K562 (cell line): ENCODE results near the gene KCNK16. TPM values are rescaled to one million over a fixed set of nuclear protein-coding genes. Genes with fewer than 3 reads are reported as not detected.

ENCODE experiments used
- ATAC-seq: fragments of 200-7000 bp; cut with Tn5 transposase; 3 replicates; pipeline ENCODE4 v1.9.1; 2020; ENCODE audit warnings: moderate library complexity
- BruUV-seq: library from RNA; stranded (reverse); fragments of 400-500 nt; replicated peaks from 2 replicates; lab custom pipeline; 2021; lab: Mats Ljungman, UMichigan
- CTCF ChIA-PET: fragments of 300-600 bp; formaldehyde crosslinking; extraction: SDS; loops from one replicate; lab custom pipeline; 2021; ENCODE audit warnings: low intra/inter-chr PET ratio; lab: Yijun Ruan, JAX
- POLR2A ChIA-PET: fragments of 300-600, 350-650 bp; sonication (Branson Sonifier 250); formaldehyde crosslinking; extraction: SDS; loops from one replicate; lab custom pipeline; 2021; ENCODE audit warnings: antibody characterized with exemption, inconsistent platforms; lab: Yijun Ruan, JAX
- DNase-seq, 4 experiments: peaks; one replicate each; pipeline versions ENCODE4 v3.0.0 to v3.0.0-alpha.2; 2011 to 2018; ENCODE audit warnings: low spot score in 3 of 4, mixed read lengths in 3 of 4; ENCODE audit errors: extremely low read depth in 1 of 4
- FAIRE-seq: peaks from 2 replicates; lab custom pipeline; 2011; peaks lifted over from hg19 to GRCh38; lab: Jason Lieb, UNC
- H2AFZ ChIP-seq: 2 replicates; pipeline ENCODE4 v1.6.0; 2011; ENCODE audit warnings: low read depth, low read length, control low read depth, inconsistent platforms
- H3K27ac ChIP-seq: fragments of 200-600 bp; 3 replicates; pipeline ENCODE4 v1.8.0; 2011; ENCODE audit warnings: low read depth, mild to moderate bottlenecking, control low read depth, inconsistent platforms, low read length, moderate library complexity, mixed read lengths; ENCODE audit errors: extremely low read depth
- H3K27me3 ChIP-seq, 2 experiments: fragments of 300-600 bp in 1 of 2; 2 replicates in 1 of 2; 3 replicates in 1 of 2; pipeline versions ENCODE4 v1.6.0 to v1.8.0; 2011; ENCODE audit warnings: inconsistent platforms in 2 of 2, low read length in 2 of 2, mild to moderate bottlenecking in 1 of 2, mixed read lengths in 1 of 2, moderate library complexity in 1 of 2; ENCODE audit not compliant: control insufficient read depth in 2 of 2, insufficient read depth in 2 of 2
- H3K36me3 ChIP-seq: fragments of 300-600 bp; 3 replicates; pipeline ENCODE4 v1.8.0; 2011; ENCODE audit warnings: mild to moderate bottlenecking, low read length, inconsistent platforms; ENCODE audit not compliant: control insufficient read depth, insufficient read depth
- H3K4me1 ChIP-seq, 2 experiments: fragments of 200-600 bp in 1 of 2; replicated peaks in 1 of 2; 2 replicates in 1 of 2; 3 replicates in 1 of 2; pipeline versions ENCODE4 v1.5.1 to v1.8.0; 2011; ENCODE audit warnings: inconsistent platforms in 2 of 2, low read length in 2 of 2, mild to moderate bottlenecking in 1 of 2, mixed read lengths in 1 of 2, moderate library complexity in 1 of 2; ENCODE audit not compliant: control insufficient read depth in 2 of 2, insufficient read depth in 2 of 2
- H3K4me2 ChIP-seq: 2 replicates; pipeline ENCODE4 v1.6.1; 2011; ENCODE audit warnings: low read length, control low read depth, inconsistent platforms, mixed read lengths; ENCODE audit not compliant: insufficient read depth
- H3K4me3 ChIP-seq: fragments of 200-600 bp; sonication (generic), shearing (Covaris generic); 2 replicates; pipeline ENCODE4 v1.5.1; 2016; ENCODE audit warnings: control low read depth, inconsistent platforms
- H3K79me2 ChIP-seq: fragments of 200-600 bp; 3 replicates; pipeline ENCODE4 v1.8.0; 2011; ENCODE audit warnings: low read length, inconsistent platforms; ENCODE audit not compliant: control insufficient read depth, insufficient read depth
- H3K9ac ChIP-seq, 2 experiments: 2 replicates each; pipeline versions ENCODE4 v1.6.0 to v1.6.1; 2011; ENCODE audit warnings: low read depth in 2 of 2, low read length in 2 of 2, control low read depth in 1 of 2, inconsistent platforms in 1 of 2, mild to moderate bottlenecking in 1 of 2, mixed read lengths in 1 of 2; ENCODE audit not compliant: insufficient read depth in 1 of 2
- H3K9me1 ChIP-seq: one replicate; pipeline ENCODE4 v1.6.0; 2011; ENCODE audit warnings: inconsistent platforms, mild to moderate bottlenecking, low read length, moderate library complexity; ENCODE audit not compliant: control insufficient read depth, insufficient read depth
- H3K9me3 ChIP-seq: replicated peaks from 2 replicates; pipeline ENCODE4 v1.5.1; 2011; ENCODE audit warnings: low read depth, low read length, inconsistent platforms; ENCODE audit not compliant: control insufficient read depth, insufficient read depth
- H4K20me1 ChIP-seq: replicated peaks from 2 replicates; pipeline ENCODE4 v1.6.1; 2011; ENCODE audit warnings: low read length, inconsistent platforms, mixed read lengths; ENCODE audit not compliant: control insufficient read depth, insufficient read depth
- LEF1 ChIP-seq: fragments of 450-650 bp; IDR thresholded peaks from 2 replicates; pipeline ENCODE4 v1.6.1; 2016; ENCODE audit warnings: mild to moderate bottlenecking
- RFX1 ChIP-seq: fragments of 450-650 bp; IDR thresholded peaks from 2 replicates; pipeline ENCODE4 v1.6.1; 2016; ENCODE audit warnings: mild to moderate bottlenecking, moderate library complexity
- SIN3B ChIP-seq: fragments of 450-650 bp; IDR thresholded peaks from 2 replicates; pipeline ENCODE4 v1.6.1; 2017; ENCODE audit warnings: low read depth, mild to moderate bottlenecking, moderate library complexity
- ZFP1 ChIP-seq: fragments of 450-650 bp; formaldehyde crosslinking; IDR thresholded peaks from 2 replicates; pipeline ENCODE4 v1.4.0; 2020; ENCODE audit warnings: mild to moderate bottlenecking, mixed read lengths
- ZNF311 ChIP-seq: fragments of 250-450 bp; sonication (Bioruptor Pico); IDR thresholded peaks from 2 replicates; pipeline ENCODE4 v1.4.0; 2020; ENCODE audit warnings: mild to moderate bottlenecking, moderate library complexity
- WGBS: fragments of 100-300 bp; shearing (Covaris generic); methylation state at CpG from one replicate; pipeline ENCODE4 v1.1.6; 2016; ENCODE audit warnings: low coverage, mixed read lengths; ENCODE audit not compliant: insufficient coverage; ENCODE audit errors: missing lambda C conversion rate; 5-methylcytosine and 5-hydroxymethylcytosine counted together
- in situ Hi-C: fragments of 300-500 bp; cut with MboI; formaldehyde crosslinking; loops from 4 replicates; pipeline ENCODE4 v1.15.0; 2018; ENCODE audit warnings: inconsistent platforms, mixed read lengths
- intact Hi-C: fragments of 100-400 bp; cut with micrococcal nuclease; formaldehyde crosslinking; loops from 2 replicates; pipeline ENCODE4 v1.14.2; 2022
- polyA plus RNA-seq, 8 experiments: library from polyadenylated mRNA; depleted of rRNA in 4 of 8; stranded (reverse) in 5 of 8; unstranded in 3 of 8; fragments of >200 nt; fragmentation: Nextera tagmentation in 2 of 8; fragmentation: Illumina TruSeq in 1 of 8; extraction: Ambion mirVana in 2 of 8; extraction: Trizol in 1 of 8; gene quantifications; 2 replicates each; pipeline versions ENCODE4 v1.2.1 to v1.2.3, GENCODE V29; 2011 to 2014; ENCODE audit warnings: inconsistent platforms in 1 of 8, missing spikeins in 1 of 8
- total RNA-seq, 7 experiments: library from RNA; depleted of rRNA in 6 of 7; stranded (reverse); fragments of >200 nt in 6 of 7; fragmentation: Illumina TruSeq in 2 of 7; extraction: Trizol in 2 of 7; gene quantifications; 2 replicates each; pipeline versions ENCODE4 v1.2.1 to v1.2.3, GENCODE V29; 2011 to 2021; ENCODE audit warnings: low replicate concordance in 1 of 7

KCNK16 gene
- total and polyA plus RNA-seq, 9 of the 15 experiments (the other 6 are each of a cell fraction or from before 2014, with no cell fraction given): not detected

GRCh38 chr6:39366931-39367618, 44.6 kb upstream of the KCNK16 start:
- intact Hi-C loops: no loop called here
- CTCF ChIA-PET: no interaction called here
- Histone ChIP-seq H3K4me2 (no peak overlapping the region), H2AFZ (no peak overlapping the region), H3K27ac (no peak overlapping the region), H3K27me3 (peaks cover 8 to 62% of the 10 kb centered on the region in 2 experiments; a peak in 4 of 5 replicates), H3K4me3 (no peak overlapping the region), H3K9ac (no peak overlapping the region), H3K4me1 (no peaks in the 10 kb centered on the region), H3K9me1 (no peaks in the 10 kb centered on the region), H3K36me3 (no peaks in the 10 kb centered on the region), H4K20me1 (peaks cover 7% of the 10 kb centered on the region; the same call in 1 of the 2 replicates), H3K79me2 (no peaks in the 10 kb centered on the region), H3K9me3 (no peaks in the 10 kb centered on the region)
- no peak for TF ChIP-seq LEF1
- TF ChIP-seq SIN3B: no peak
- TF ChIP-seq ZFP1: no peak
- no peak for TF ChIP-seq ZNF311 (CRISPR knock-in tag)
- peak; percentile 80 for TF ChIP-seq RFX1
- WGBS: 0% methylated on average over 9 of the region's 9 CpGs
- DNase-seq (no peak), ATAC-seq (no peak), FAIRE-seq (no peak)
- no TSS peak for BruUV-seq
- POLR2A ChIA-PET: interaction anchor here (0.6 kb wide), 1 partner anchor 11 kb away, joined by 3 read pairs; no protein-coding TSS in a partner anchor
- in situ Hi-C loops: loop anchor here (5.0 to 25.0 kb wide), 5 partner anchors 50 to 1670 kb away; partner anchors contain the start of genes TSPO2 and UNC5CL
